ENCODE measurements around the gene ARMC12. TPM values are rescaled to one million over a fixed set of nuclear protein-coding genes. Genes with fewer than 3 reads are reported as not detected.

The ARMC12 gene
- total and polyA plus RNA-seq, 2 experiments from 2014 or later, result 2.3 to 4.1 TPM

- peak overlapping the region; percentile 16 for H3K27ac ChIP-seq
- DNase-seq (ENCODE audit: low read depth in 1 of 2, low spot score in 1 of 2), result no peak
Observed at GRCh38 chr6:35739645-35740524, 3.1 kb downstream of the ARMC12 start.

GRCh38 chr6:35742842-35743241, 6.0 kb downstream of the ARMC12 start:
- no peak overlapping the region for H3K27ac ChIP-seq
- H3K36me3 ChIP-seq, result no peaks in the 10 kb centered on the region
- H3K4me3 ChIP-seq, result no peak overlapping the region
- no peaks in the 10 kb centered on the region for H3K27me3 ChIP-seq
- H3K9me3 ChIP-seq (ENCODE audit: low read depth), result no peaks in the 10 kb centered on the region
- TF ChIP-seq, protein P1, sequence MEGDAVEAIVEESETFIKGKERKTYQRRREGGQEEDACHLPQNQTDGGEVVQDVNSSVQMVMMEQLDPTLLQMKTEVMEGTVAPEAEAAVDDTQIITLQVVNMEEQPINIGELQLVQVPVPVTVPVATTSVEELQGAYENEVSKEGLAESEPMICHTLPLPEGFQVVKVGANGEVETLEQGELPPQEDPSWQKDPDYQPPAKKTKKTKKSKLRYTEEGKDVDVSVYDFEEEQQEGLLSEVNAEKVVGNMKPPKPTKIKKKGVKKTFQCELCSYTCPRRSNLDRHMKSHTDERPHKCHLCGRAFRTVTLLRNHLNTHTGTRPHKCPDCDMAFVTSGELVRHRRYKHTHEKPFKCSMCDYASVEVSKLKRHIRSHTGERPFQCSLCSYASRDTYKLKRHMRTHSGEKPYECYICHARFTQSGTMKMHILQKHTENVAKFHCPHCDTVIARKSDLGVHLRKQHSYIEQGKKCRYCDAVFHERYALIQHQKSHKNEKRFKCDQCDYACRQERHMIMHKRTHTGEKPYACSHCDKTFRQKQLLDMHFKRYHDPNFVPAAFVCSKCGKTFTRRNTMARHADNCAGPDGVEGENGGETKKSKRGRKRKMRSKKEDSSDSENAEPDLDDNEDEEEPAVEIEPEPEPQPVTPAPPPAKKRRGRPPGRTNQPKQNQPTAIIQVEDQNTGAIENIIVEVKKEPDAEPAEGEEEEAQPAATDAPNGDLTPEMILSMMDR (IDR thresholded peaks at IDR 0.05; ENCODE audit: low read depth, low read length), result no peak
- H3K4me1 ChIP-seq (ENCODE audit: low read depth), result peaks cover 7% of the 10 kb centered on the region
- no peak for DNase-seq (ENCODE audit: low read depth in 1 of 2, low spot score in 1 of 2)

More at GRCh38 chr6:35739645-35740524, 3.1 kb downstream of the ARMC12 start:
- H3K4me1 ChIP-seq (ENCODE audit: low read depth), result peaks cover 7% of the 10 kb centered on the region
- no peaks in the 10 kb centered on the region for H3K36me3 ChIP-seq
- TF ChIP-seq, protein P1 (IDR thresholded peaks at IDR 0.05; ENCODE audit: low read depth, low read length), result no peak
- no peaks in the 10 kb centered on the region for H3K9me3 ChIP-seq (ENCODE audit: low read depth)
- no peak overlapping the region for H3K4me3 ChIP-seq
- no peaks in the 10 kb centered on the region for H3K27me3 ChIP-seq

DNA sequence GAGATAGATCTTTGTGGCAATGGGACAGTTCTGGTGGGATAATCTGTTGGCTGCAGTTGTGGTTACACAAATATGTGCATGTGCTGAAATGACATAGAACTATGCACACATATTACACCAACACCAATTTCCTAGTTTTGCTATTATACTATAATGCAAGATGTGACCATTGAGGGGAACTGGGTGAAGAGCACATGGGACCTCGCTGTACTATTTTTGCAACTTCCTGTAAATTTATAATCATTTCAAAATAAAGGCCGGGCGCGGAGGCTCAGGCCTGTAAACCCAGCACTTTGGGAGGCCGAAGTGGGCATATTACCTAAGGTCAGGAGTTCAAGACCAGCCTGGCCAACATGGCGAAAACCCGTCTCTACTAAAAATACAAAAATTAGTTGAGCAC, 8.7 kb downstream of the ARMC12 start:
- Histone ChIP-seq H3K27ac (no peak overlapping the region), H3K4me1 (ENCODE audit: low read depth) (peaks cover 2% of the 10 kb centered on the region), H3K4me3 (no peak overlapping the region), H3K36me3 (no peaks in the 10 kb centered on the region), H3K9me3 (ENCODE audit: low read depth) (no peaks in the 10 kb centered on the region), H3K27me3 (no peaks in the 10 kb centered on the region)
- no peak for DNase-seq (ENCODE audit: low read depth in 1 of 2, low spot score in 1 of 2)
- TF ChIP-seq, protein P1 (IDR thresholded peaks at IDR 0.05; ENCODE audit: low read depth, low read length), result no peak

DNA sequence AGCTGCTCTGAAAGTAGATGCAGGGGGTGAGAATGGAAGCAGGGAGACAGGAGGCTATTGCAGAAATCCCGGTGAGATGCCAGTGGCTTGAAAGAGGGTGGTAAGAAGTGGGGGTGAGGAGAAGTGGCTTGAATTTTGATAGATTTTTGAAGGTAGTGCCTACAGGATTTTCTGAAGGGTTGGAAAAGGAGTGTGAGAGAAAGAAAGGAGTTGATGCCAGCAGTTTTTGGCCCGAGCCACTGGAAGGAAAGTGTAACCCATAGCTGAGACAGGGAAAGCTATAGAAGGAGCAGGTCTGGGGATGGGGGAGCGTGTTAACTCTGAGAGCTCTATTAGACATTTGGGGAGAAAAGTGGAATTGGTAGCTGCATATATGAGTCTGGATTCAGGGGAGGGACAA, 9.7 kb downstream of the ARMC12 start:
- no peak for DNase-seq (ENCODE audit: low read depth in 1 of 2, low spot score in 1 of 2)
- H3K27ac ChIP-seq, result no peak overlapping the region

GRCh38 chr6:35747877-35748276, 11.0 kb downstream of the ARMC12 start:
- H3K4me1 ChIP-seq (ENCODE audit: low read depth), result no peaks in the 10 kb centered on the region
- TF ChIP-seq, protein P1 (IDR thresholded peaks at IDR 0.05; ENCODE audit: low read depth, low read length), result no peak
- no peaks in the 10 kb centered on the region for H3K27me3 ChIP-seq
- H3K27ac ChIP-seq, result no peak overlapping the region
- no peaks in the 10 kb centered on the region for H3K36me3 ChIP-seq
- H3K9me3 ChIP-seq (ENCODE audit: low read depth), result no peaks in the 10 kb centered on the region
- no peak for DNase-seq (ENCODE audit: low read depth in 1 of 2, low spot score in 1 of 2)
- H3K4me3 ChIP-seq, result no peak overlapping the region

More for the DNA sequence above, 9.7 kb downstream of the ARMC12 start:
- H3K9me3 ChIP-seq (ENCODE audit: low read depth), result no peaks in the 10 kb centered on the region
- TF ChIP-seq, protein P1 (IDR thresholded peaks at IDR 0.05; ENCODE audit: low read depth, low read length), result no peak
- H3K27me3 ChIP-seq, result no peaks in the 10 kb centered on the region
- no peaks in the 10 kb centered on the region for H3K4me1 ChIP-seq (ENCODE audit: low read depth)
- H3K4me3 ChIP-seq, result no peak overlapping the region
- no peaks in the 10 kb centered on the region for H3K36me3 ChIP-seq
